Activated effector memory CD4-positive, alpha-beta T cell treated with Interleukin-2 at 50 U/mL for 16 hours (primary cell): ENCODE data around the gene LSM3.
A peak's percentile ranks its signal among the peaks of the same experiment; 100 is the strongest.

Experiments used
- DNase-seq: peaks from one replicate; pipeline ENCODE4 v3.0.0-alpha.2; 2020

LSM3 gene

GRCh38 chr3:14158370-14158769, 20.2 kb upstream of the LSM3 start:
- DNase-seq, result no peak

DNA sequence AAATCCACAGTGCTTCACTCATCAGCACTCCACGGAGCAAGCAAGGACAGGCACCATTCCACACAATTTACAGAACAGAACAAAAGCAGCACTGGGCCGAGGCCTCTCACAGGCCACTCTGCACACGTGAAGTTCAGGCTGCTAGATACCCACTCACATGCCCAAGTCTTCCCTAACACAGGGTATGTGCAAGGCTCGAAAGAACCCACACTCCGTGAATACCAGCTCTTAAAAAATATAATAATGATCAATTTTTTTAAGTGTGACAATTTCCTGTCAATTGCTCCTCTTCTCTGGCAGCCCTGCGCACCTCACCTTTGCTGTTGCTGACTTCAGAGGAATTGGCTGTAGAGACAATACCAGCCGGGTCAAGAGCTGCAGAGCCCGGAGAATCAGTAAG, 19.2 kb upstream of the LSM3 start:
- DNase-seq, result no peak

DNA sequence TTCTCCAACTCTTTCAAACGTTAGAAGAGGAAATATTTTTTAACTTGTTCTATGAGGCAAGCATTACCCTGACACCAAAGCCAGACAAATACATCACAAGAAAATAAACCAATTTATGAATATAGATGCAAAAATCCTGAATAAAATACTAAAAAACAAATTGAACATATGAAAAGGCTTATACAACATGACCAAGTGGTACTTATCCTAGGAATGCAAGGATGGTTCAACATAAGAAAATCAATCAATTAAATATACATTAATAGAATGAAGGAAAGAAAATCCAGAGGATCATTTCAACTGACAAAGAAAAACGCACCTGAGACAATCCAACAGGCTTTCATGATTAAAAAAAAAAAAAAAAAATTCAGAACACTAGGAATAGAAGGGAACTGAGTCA, 17.3 kb upstream of the LSM3 start:
- DNase-seq, result no peak

GRCh38 chr3:14162178-14162577, 16.4 kb upstream of the LSM3 start:
- DNase-seq, result no peak

DNA sequence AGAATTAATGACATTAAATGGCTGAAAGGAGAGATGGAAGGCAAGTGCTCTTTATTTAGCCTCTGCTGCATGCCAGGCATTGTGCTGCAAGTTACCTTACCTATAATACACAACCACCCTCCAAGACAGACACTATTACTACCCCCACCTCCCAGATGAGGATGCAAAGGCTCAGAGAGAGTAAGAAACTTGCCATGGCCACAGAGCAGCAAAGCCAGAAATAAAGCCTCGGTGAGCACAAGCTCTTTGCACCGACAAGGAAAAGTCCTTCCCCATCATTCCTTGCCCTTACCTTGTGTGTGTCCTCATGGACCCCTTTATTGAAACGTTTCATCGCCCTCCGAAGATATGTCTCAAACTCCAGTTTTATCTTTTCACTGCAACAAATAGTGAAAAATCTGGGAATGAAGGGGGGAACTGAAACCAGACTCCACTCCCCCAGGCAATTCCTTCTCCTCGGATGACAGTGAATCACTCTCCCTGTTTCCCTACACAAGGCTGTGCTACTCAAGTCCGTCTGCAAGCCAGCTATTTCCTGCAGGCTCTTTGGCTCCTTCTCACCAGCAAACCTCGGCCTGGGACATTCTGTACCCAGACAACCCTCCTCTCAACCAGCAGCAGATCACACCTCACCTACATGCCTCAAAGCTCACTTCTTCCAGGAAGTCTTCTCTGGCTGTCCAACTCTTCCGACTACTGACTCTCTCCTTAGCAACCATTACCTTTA, 11.6 kb upstream of the LSM3 start:
- no peak for DNase-seq

- no peak for DNase-seq
These were observed 9.2 kb upstream of the LSM3 start for GRCh38 chr3:14169435-14169834.

- DNase-seq, result no peak
These were observed 8.7 kb upstream of the LSM3 start for GRCh38 chr3:14169871-14170270.

DNA sequence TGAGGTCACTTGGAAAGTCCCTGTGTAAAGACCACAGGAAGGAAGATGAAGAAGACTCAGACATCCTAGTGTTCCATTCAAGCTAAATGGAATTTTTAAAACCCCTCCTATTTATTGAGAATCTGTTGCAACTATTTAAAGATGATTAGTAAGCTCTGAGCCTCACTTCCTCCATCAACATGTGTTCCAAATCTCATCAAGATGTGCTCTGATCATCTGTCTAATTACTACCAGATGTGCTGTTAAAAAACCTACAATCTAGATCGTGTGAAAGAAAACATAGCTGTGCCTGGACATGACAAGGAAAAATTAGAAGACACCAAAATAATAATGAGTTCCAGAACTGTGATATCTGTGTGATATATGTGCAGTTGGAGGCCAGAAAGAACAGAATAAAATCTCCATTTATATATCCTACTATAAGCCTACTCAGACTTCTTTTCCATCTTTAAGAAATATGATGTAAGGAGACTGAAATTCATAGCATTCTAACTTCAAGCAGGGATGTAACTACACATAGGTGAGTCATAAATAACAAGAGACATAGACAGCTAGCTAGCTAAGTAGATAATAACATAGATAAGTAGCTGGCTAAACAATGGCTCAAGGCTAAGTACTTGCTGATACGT, 8.0 kb upstream of the LSM3 start:
- no peak for DNase-seq

DNA sequence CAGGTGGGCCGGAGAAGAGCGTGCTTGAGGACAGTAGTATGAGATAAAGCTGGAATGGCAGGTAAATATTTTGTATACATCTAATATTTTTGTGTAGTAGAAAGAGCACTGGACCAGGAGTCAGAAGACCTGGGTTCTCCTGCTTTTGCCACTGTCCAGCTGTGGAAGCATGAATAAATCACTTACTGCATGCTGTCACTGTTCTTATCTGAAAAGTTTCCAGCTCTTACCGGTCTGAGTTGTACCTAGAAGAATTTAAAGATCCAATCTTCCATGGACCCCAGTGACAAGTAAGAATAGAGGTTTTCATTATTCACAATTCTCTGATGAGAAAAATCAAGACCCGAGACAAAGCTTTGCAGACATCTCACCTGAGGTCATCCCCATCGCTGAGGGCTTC, 6.1 kb upstream of the LSM3 start:
- DNase-seq, result no peak

DNA sequence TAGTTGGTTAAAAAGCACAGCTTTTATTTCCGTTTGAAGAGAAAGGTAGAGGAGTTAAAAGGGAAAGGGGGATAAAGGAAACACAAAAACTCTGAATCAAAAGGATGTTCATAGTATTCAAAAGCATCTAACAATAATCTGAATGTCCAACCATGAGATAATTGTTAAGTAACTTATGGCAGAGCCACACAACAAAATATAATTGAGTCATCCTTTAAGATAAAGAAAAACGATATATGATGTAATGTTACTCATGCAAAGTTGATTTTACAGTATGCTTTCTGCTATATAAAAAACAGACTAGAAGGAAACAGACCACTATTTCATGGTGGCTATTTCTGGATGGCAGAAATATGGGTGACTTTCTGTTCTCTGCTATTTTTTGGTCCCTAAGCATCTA, 4.1 kb upstream of the LSM3 start:
- DNase-seq, result no peak

GRCh38 chr3:14175383-14176037, 3.1 kb upstream of the LSM3 start:
- DNase-seq, result peak; percentile 33

DNA sequence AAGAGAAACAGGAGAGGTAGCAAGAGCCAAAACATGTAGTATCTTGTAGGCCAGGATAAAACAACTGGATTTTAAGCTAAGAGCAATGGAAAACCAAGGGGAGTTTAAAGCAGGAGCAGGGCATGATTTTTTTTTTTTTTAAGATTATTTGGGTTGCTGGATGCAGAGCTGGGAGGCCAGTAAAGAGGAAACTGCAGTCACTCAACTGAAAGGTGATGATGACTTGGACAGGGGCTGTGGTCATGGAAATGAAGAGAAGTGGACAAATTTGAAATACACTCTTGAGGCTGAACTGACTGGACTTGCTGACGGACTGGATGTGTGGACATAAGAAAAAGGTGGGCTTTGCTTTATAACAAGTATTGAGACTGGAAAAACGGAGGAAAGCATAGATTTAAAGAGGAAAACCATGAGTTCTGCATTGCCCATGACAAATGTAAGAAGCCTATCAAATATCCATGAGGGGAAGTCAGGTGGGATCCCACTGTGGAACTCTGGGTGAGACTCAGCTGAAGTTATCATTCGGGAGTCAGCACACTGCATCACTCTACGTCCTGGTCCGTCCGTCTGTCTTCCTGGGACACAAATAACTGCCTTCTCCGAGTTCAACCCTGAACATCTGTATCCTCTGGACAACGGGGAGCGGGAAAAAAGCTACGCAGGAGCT, 904 bp upstream of the LSM3 start:
- DNase-seq, result no peak

DNA sequence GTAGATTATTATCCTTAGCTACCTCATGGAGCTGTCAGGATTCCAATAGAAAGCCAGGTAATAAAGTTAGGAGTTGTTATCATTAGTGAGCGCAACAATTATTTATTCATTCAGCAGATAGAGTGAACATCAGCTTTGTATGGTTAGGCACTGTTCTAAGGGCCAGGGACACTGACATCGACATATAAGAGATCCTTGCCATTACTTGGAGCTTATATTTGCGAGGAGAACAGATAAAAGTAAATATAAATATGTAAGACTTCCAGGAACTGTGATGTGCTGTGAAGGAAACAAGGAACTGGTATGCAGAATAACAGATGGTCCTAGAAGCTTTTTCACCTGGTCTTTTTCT, 473 bp downstream of the LSM3 start:
- DNase-seq, result no peak

DNA sequence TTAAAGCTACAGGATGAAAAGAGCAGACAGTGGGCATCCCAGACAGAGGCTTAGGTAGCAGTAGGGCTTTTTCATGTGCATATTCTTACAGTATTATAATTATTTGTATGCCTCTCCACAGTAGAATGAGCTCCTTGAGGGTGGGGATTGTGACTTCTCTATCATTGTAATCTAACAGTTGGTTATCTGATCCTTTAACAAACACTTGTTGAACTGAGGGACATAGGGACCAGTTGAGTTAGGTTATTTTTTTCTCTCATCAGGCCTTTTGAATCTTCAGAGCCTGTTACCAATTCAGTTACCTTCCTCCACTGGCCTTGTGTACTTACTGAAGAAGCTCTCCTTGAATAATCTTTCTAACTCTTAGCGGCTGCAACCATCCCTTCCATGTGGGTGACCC, 1.2 kb downstream of the LSM3 start:
- DNase-seq, result no peak

GRCh38 chr3:14181253-14181652, 2.6 kb downstream of the LSM3 start:
- no peak for DNase-seq

- DNase-seq, result no peak
These were observed 4.5 kb downstream of the LSM3 start for GRCh38 chr3:14183015-14183577.

DNA sequence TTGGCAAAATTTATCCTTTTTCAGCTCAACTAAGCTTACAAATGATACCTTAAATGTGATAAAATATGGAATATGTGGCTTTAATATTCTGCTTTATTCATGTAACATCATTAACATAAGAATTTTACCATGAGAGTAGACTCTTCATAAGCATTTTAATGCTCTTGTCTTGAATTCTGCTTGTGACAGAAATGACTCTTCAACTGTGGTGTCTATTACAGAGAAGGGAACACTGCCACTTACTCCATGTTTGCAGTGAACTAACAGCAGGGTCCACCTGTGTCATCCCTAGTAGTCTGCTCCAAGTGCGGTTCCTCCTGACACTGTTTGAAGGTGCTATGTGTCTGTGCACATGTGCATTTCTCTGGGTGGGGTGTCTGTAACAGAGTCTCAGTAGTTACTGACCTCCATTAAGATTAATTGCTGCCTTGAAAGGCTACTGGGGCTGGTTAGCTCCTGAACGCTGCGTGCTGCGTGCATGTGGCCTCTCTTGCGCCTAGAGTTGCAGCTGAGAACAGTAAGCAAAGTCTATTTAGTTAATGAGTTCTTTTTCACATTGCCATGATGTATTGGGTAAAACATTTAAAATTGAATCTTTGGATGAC, 8.3 kb downstream of the LSM3 start:
- no peak for DNase-seq

DNA sequence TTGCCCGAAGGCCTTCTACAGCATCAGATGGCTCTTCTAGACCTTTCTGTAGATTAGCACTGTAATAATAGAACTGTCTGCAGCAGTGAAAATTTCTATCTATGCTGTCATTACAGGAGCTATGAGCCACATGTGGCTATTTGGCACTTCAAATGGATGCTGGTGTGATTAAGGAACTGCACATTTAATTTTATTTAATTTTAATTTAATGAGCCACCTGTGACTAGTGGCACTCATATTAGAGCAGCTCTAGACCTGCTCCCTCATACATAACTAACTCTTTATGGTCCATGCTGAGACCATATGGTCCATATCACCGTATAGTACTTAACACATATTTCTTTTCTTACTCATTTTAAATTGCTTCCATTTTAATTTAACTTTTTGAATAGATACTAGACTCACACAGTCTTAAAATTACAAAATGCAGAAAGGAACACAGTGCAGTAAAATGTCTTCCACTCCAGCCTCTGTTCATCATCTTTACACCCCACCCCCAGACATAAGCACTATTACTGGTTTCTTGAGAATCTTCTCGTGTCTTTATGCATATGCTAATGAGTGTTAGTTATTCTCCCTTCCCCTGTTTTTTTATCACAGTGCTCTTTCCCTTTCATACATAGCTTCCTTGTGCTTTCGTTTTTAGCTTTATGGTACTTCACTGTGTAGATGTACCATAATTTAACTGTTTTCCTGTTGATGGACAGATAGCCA, 9.6 kb downstream of the LSM3 start:
- DNase-seq, result no peak

GRCh38 chr3:14194865-14195264, 16.2 kb downstream of the LSM3 start:
- no peak for DNase-seq

DNA sequence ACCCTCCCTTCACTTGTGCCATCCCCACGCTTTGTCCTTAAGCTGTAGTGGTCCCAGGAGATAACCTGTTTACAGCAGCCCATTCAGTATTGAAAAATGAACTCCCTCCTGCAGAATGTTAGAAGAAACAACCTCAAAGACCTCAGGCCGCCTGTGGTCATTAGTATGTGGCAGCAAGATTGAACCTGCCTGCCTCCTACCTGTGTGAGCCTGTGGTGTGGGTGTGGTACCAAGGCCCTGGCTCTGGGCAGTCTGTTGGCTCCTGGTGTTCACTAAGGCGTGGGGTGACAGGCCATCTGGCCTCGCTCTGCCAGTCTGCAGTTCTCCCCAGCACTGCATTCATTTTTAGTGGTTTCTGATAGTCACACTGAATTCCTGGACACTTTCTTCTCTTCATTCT, 21.0 kb downstream of the LSM3 start:
- DNase-seq, result no peak

- no peak for DNase-seq
These were observed 21.7 kb downstream of the LSM3 start for GRCh38 chr3:14200276-14200675.

DNA sequence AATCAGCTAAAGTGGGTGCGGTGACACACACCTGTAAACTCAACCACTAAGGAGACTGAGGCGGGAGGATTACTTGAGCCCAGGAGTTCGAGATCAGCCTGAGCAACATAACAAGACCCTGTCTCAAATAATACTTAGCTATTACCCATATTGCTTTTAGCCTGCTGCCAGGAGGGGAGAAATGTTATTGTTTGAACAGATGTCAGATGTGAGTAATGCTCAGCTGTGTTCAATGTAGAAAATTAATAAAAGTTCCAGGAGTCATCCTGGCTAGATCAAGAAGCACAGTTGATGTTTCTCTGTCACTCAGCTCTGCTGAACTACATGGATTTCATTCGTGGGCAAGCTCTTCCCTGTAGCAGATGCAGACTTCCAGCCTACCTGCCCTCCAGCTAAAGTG, 22.2 kb downstream of the LSM3 start:
- DNase-seq, result no peak
